Activated gamma-delta T cell treated with Interleukin-2 at 50 U/mL for 16 hours (primary cell): ENCODE results near the gene TOP2B.

Source experiments
- DNase-seq: peaks from one replicate; pipeline ENCODE4 v3.0.0-alpha.2; 2020

The TOP2B gene

DNA sequence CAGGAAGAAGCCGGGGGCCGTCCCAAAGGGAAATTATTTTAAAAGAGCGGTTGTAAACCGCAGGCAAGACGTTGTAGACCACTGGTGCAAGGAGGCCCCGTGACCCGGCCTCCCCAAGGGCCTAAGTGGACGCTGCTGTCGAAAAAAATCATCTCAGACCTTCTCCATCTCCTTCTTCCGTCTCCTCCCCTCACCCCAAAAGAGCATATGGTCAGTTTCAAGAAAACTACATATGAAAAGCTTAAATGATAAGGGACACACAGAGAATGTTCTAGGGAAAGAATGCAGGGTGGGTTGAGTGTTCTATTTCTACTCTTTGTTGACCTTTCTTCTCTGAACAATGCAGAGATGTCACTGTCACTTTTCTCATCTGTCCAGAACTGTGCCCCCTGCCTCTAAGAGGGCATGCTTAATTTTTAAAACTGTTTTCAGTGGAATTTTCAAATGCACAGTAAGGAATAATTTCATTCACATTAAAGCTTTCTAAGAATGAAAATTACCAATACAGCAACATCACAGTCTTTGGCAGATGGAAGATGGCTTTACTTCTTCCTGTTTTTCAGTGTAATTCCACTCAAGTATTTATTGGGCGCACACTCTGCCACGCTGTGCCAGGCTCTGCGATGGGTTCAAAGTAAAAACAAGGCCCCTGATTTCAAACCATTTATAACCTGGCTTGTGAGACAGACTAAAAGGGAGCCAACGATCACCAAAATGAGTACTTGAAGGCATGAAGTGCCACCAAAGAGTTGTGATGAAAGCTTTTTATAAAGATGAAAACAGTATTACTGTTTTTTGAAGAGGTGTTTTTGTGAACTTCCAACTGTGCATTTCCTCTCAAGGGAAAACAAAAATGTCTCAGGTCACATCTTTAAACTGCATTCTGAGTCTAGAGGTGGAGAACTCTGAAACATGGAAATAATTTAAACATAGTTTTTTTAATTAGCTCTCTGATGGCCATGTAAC is 891 bp upstream of the TOP2B start:
- DNase-seq, result no peak

DNA sequence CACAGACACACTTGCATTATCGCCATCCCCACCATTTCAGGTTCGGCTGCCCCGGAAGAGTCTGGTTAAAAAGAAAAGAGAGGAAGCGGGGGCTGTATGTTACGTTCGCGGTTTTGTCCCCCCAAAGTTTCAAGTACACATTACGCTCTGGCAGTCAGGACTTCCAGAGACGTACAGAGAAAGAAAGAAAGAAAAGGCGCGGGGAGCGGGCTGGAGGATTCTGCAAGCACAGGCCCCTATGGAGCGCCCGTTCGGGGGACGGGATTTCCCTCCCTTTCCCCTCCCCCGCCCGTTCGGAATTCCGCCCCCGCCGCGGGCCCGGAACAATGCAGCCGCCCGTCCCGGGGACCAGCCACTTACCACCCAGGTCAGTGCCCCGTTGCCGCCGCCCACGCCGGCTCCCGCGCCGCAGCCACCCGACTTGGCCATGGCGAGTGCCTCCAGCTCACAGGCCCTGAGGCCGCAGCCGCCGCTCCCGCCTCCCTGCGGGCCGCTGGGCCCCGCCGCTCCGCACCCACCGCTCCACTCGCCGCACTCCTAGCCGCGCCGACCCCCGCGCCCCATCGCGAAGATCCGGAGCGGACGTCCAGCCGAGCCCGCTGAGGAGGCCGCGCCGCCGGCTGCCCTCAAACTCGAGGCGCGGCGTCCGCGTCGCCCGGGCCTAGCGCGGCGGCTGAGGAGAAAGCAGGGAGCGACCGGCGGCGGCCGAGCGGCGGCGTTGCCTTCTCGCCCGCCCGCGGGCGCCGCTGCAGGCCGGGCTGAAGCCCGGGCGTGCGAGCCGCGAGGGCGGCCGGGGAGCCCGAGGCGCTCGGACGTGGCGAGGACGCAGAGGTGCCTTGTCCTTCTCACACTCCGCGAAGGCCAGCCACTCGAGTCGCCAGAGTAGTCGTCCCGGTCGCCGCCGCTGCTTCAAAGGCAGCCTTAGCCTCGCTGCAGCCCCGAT is 567 bp downstream of the TOP2B start:
- peak; percentile 55 for DNase-seq

DNA sequence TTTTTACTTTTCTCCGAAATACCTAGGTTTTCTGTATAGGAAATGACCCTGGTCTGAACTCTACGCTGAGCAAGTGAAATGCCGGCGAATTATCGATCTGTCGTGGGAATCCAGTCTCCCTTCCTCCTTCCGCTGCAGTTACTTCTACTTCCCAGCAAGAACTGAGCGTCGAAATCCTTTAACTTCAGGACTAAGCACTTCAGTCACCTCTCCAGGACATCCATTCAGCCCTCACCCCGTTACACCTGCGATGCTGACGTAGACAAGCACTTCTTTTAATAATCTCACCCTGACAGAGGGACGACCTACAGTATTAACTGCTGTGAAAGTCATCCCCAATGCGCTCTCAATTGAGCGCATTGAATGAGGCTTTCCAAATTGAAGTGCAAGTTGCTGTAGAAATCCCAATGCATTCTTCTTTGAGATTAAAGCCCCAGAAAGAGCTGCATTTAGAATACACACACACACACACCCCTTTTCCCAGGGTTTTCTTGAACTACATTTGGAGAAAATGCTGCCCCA is 1.3 kb downstream of the TOP2B start:
- DNase-seq, result peak; percentile 6

DNA sequence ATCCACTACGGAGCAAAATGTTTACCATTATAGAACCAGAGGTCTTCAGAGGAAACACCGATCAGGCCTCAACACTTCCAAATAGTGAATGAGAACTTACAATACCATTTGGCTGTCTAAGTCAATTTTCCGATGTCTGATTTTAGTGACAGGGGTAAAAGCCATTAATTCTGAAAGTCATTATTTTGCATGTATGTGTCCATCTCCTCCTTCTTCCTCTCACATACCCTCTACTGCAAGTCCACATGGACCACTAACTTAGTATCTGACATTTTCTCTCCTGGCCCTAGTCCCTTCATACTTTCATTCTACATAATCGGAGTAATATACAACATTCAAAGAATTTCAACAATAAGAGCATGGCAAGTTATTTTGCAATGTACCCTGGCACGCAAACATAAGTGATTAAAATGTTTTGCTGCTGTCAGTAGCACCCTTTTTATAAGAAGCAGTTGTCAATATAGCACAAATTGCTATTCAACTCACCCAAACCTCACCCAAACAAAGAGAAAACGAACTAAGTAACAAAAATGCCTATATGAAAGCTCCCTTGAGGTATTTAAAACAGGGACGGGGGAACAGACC is 1.9 kb downstream of the TOP2B start:
- no peak for DNase-seq

DNA sequence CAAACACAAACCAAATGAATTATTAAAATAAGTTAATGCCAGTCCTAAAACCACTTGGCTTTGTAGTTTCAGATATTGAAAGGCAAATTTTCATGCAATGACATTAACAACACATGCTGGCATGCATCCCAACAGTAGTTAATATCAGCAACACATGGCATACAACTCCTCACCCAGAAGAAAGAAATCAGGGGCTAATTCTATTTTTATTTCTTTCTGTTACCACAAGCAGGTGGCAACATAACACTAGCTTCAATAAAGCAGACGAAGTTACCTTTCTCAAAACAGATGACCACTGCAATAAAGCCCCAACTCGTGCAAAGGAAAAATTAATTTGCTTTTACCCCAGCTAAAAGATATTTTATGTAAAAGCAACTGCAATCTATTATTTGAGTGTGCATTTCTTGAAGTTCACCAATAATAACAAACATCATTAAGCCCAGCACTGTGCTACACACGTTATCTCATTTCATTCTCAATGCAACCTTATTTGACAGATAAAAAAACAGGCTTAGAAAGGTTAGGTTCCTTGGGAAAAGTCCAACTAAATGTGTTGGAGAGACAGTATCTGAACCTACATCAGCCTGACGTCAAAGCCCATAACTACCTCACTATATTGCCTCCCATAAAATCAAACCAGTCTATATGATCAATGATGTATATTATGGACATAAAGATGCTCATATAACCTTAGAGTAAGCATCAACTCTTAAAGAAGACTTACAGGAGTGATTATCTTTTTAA is 2.8 kb downstream of the TOP2B start:
- DNase-seq, result no peak

DNA sequence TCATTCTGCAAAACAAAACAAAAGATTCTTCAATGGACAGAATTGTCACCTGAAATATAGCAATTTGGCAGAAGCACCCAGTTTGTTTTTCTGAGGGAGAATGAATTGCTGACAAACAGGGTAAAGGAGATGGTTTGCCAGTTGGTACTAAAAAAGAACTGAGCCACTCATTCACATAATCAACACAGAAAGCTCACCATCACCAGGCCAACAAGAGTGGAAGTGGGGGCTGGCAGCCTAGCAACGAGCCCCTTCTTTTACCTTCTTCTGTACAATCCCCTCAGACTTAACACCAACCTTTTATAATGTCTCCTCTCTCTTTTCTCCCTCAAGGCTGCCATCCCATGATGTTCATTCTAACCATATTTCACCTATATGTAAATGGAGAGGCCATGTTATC is 5.9 kb downstream of the TOP2B start:
- DNase-seq, result no peak

DNA sequence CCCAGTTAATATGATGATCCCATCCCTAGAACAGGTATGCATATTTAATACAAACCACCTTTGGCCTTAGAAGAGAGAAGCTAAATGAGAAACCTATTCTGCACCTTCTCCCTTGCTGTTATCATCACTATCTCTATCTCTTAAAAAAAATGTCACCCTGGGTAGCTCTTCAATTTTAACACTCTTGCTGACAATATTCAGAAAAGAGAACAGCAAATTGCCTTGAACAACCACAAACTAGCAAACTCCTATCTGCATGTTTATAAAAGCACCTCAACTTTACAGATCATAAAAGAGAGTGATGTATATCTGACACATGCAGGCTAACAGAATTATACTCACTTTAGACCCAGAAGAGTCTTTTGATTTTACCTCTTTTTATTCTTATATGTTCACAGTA is 7.4 kb downstream of the TOP2B start:
- no peak for DNase-seq

DNA sequence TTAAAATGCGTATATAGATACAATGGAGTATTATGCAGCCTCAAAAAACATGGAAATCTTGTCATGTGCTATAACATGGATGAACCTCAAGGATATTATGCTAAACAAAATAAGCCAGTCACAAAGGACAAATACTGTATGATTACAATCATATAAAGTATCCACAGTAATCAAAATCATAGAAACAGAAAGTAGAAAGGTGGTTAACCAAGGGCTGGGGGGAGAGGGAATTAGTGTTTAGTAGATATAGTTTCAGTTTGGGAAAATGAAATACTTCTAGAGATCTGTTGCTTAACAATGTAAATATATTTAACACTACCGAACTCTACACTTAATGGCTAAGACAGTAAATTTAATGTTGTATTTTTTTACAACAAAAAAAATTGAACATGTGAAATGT is 9.0 kb downstream of the TOP2B start:
- no peak for DNase-seq

DNA sequence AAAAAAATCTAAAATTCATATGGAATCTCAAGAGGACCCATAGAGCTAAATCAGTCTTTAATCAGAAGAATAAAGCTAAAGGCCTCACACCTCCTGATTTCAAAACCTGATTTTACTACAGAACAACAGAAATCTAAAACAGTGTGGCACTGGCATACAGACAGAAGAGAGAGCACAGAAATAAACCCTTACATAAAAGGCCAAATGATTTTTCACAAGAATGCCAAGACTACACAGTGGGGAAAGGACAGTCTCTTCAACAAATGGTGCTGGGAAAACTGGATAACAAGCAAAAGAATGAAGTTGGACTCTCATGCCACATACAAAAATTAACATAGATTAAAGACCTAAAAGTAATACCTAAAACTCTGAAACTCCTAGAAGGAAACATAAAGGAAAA is 10.1 kb downstream of the TOP2B start:
- DNase-seq, result no peak

DNA sequence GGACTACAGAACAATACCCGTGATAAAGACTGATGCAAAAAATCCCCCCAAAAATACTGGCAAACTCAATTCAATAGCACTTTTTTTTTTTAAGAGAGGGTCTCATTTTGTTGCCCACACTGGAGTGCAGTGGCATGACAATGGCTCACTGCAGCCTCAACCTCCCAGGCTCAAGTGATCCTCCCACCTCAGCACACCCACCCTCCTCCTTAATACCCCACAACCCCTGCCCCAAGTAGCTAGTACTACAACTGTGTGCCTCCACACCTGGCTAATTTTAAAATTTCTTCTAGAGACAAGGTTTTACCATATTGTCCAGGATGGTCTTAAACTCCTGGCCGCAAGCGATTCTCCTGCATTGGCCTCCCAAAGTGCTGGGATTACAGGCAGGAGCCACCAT is 11.4 kb downstream of the TOP2B start:
- DNase-seq, result no peak

DNA sequence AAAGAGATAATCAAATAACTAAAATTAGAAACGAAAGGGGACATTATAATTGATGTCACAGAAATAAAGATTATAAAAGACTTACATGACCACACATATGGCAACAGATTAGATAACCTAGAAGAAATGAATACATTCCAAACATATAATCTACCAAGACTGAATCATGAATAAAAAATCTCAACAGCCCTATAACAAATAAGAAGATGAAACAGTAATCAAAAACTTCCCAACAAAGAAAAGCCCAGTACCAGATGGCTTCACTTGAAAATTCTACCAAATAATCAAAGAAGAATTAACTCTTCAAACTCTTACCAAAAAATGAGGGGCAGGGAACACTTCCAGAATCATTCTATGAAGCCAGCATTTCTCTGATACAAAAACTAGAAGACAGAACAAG is 11.8 kb downstream of the TOP2B start:
- DNase-seq, result no peak

DNA sequence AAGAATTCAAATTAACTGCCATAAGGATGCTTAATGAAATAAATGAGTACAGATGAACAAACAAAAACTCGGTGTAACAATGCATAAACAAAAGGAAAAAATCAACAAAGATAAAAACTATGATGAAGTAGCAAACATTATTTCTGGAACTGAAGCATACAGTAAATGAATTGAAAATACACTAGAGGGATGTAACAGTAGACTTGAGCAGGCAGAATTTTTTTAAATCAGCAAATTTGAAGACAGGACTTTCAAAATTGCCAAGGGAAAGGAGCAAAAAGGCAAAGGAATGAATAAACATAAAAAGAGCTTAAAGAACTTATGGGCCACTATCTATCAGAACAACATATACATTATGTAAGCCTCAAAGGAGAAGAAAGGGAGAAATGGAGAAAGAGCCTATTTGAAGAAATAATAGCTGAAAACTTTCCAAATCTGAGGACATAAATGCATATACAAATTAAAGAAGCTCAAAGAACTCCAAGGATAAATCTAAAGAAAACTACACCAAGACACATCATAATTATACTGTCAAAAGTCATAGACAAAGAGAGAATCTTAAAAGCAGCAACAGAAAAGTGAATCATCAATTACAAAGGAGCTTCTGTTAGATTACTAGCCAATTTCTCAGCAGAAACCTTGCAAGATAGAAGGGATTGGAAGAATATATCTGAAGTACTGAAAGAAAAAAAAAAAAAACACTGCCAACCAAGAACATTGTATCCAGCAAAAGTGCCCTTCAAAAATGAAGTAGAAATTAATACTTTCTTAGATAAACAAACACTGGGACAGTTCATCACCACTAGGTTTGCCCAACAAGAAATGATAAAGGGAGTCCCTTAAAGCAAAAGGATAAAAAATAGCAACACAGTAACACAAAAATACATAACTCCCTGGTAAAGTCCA is 15.5 kb downstream of the TOP2B start:
- DNase-seq, result no peak

DNA sequence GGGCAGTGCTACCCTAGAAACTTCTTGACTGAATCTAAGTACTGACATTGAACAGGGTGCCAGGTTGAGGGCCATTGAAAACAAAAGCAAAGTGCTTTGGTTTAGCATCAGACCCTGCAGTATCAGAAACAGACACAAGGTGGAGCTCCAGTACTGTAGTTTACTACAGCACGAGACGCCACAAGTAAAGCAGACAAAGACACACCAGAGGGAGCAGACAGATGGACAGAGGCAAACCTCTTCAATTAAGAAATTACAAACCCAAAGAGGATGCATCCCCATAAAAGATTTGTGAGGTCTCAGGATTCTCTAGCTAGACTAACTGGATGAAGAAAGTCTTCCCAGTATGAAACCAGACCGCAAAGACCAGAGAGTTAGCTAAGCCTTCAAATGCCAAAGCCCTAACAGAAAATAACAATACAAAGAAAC is 16.6 kb downstream of the TOP2B start:
- peak; percentile 82 for DNase-seq

DNA sequence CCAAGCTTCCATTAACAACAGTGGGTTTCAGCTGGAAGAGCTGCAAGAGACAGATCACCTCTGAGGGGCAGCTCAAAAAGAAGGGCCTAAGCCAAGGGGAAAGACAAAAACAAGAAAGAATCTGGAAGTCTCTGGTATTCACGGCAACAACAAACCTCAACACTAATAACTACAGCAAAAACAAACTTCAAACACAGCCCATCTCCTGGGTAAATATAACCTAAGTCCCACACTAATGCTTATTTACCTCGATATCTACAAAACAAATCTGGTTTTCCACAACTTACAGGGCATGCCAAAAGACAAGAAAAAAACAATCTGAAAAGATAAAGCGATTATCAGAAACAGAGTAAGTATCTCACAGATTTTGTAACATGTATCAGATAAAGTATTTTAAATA is 29.7 kb downstream of the TOP2B start:
- no peak for DNase-seq

DNA sequence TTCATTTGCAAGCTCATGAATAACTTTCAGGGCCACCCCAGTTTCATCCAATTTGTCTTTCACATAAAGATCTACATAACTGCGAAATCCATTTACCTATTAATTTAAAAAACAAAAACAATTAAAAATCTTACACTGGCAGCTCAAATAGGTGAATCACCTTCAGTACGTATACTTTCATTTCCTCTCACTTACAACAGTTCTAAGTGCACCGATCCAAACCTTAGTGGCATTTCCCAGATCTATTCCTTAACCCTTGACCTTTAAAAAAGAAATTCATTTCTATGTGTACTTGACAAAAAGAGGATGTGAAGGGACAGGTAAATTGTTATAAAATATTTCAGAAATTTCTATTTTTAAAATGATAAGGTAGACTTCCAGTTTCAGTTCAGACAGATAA is 30.8 kb downstream of the TOP2B start:
- no peak for DNase-seq

DNA sequence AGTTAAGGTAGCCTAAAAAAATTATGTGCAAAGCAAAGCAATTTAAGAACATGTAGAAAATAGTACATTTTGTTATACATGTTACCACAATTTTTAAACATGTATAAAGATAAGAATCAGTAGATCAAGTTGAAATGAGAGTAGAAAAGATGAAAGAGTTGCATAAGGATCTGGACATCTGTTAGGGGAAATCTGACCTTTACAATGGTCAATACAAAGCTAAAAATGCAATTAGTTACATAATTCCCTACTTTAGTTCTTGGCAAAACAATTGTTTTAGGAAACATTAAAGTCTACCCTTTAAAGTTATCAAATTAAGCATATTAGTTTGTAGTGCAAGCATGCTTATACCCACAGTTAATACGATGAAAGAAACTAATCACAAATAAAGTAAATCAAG is 32.7 kb downstream of the TOP2B start:
- DNase-seq, result no peak

DNA sequence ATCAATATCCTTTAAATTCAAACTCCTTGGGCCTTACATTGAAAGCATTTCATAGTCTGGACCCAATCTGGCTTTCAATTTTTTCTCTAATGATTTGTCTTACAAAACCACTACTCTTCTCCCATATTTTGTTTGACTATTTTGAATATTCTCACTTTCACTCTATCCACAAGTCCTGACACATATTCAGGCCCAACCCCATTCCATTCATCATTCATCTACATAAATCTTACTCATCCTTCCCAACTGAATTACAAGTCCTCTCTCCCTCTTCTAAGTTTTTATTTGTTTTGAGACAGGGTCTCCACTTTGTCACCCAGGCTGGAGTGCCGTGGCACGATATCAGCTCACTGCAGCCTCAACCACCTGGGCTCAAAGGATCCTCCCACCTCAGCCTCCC is 43.6 kb downstream of the TOP2B start:
- no peak for DNase-seq

DNA sequence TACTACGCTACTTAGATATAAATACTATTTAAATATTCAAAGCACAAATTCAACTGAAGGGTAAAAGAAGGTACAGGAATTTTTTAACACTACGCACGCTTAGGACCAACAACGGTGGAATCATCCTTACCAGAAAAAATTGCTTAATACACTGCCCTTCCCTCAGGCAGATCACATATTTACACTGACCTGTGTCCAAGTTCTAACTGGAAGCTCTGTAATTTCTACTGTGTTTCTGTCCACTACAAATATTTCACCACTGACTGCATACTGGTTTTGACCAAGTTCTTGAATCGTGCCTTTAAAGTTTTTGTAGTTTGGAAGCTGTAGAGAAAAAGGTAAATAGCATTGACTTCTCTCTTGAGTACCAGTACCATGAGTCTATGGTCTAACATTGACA is 44.2 kb downstream of the TOP2B start:
- DNase-seq, result no peak

DNA sequence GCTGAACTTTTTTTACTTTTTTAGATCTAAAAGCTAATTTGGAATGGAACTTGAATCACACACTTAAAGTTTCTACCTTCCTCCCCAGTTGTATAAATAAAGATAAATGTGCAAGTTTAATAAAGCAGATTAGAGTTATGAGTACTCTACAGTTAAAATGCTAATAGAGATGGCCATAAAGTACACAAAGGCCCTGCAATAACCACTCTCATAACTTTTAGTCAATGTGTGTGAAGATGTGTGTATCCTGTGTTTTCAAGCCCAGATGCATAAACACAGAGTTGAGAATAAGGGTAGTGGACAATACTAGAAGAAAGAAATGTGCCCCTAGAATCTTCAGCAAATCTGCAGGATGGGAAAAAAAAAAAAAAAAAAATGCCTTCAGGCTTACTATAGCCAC is 45.3 kb downstream of the TOP2B start:
- no peak for DNase-seq

DNA sequence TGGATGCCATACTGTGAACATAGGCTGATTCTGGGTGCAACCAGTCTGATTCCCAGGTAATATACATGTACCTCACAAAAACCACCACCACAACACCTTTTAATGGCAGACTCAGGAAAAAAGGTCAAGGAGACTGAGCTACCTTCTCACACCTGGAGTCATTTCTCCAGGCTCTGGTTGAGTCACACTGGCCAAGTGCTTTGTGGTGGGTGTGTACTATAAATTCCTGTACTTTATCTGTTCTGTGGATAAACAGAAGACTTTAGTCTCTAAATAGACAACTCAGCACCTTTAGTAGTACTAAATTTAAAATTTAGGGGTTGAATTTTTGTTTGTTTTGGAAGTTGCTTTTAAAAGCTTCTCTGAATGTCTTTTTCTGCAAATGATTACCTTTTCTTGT is 46.7 kb downstream of the TOP2B start:
- DNase-seq, result no peak

DNA sequence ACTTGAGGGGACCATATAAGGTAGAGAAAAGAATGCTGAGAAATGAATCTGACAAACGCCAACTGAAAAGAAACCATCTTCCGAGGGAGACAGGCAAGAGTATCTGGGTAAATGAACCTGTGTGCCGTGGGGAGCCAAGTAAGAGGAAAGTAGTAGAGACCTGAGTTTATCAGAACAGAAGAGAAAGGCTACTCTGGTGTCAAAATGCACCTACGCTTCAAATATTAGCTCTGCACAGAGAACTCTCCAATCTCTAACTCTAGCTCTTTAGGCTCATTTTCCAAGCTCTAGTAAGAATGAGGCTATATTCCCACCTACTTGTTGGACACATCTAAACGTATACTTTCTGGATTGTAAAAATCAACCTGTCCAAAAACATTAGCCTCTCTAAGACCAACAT is 53.5 kb downstream of the TOP2B start:
- no peak for DNase-seq
